ENCODE data around the gene PARVA. TPM values are rescaled to one million over a fixed set of nuclear protein-coding genes. Genes with fewer than 3 reads are reported as not detected.

Gene PARVA
- polyA plus RNA-seq, 2 of the 4 experiments (the other 2 are of a cell fraction): 25.5 to 26.1 TPM

GRCh38 chr11:12420706-12421105 is 43.3 kb downstream of the PARVA start:
- Histone ChIP-seq H3K4me3 (no peak overlapping the region), H3K4me2 (no peak overlapping the region), H3K27ac (no peak overlapping the region), H3K9me3 (no peaks in the 10 kb centered on the region), H3K4me1 (0 out of 3 replicates have a peak, but pooled peaks cover 4% of the 10 kb centered on the region)
- ChIA-PET POLR2A (no interaction called here), CTCF (interaction anchor here (0.6 to 2.5 kb wide), 5 partner anchors 10 to 468 kb away, joined by 3 to 11 read pairs (median 4); partner anchors contain the start of gene PARVA)
- 88% methylated on average over 6 of the region's 6 CpGs for WGBS (ENCODE audit: missing lambda C conversion rate)
- ATAC-seq (no peak), FAIRE-seq (no peak), DNase-seq (ENCODE audit: low read depth in 1 of 2, low spot score in 1 of 2) (no peak)
- TF ChIP-seq HDAC2 (IDR thresholded peaks at IDR 0.05) (no peak), MAZ (IDR thresholded peaks at IDR 0.05; ENCODE audit: borderline replicate concordance, low read depth, low read length) (no peak), TFCP2L1 (CRISPR knock-in tag; IDR thresholded peaks at IDR 0.05) (no peak), BHLHE40 (IDR thresholded peaks at IDR 0.05; ENCODE audit: low read depth, low read length) (no peak), CBX8 (IDR thresholded peaks at IDR 0.05) (no peak)

GRCh38 chr11:12421386-12421785 is 44.0 kb downstream of the PARVA start:
- POLR2A ChIA-PET: no interaction called here
- no peak overlapping the region for H3K27ac ChIP-seq
- H3K4me3 ChIP-seq: no peak overlapping the region
- FAIRE-seq: no peak
- ATAC-seq: no peak
- no peak for DNase-seq (ENCODE audit: low read depth in 1 of 2, low spot score in 1 of 2)
- TF ChIP-seq ZFP36 (IDR thresholded peaks at IDR 0.05; ENCODE audit: borderline replicate concordance, partially characterized antibody) (no peak), ZC3H11A (IDR thresholded peaks at IDR 0.05) (no peak)
- H3K4me2 ChIP-seq: no peak overlapping the region
- 72% methylated on average over 1 of the region's 1 CpG for WGBS (ENCODE audit: missing lambda C conversion rate)
- CTCF ChIA-PET: interaction anchor here (1.9 to 2.5 kb wide), 2 partner anchors 9 to 11 kb away, joined by 4 to 11 read pairs; no protein-coding TSS in a partner anchor
- 0 out of 3 replicates have a peak, but pooled peaks cover 4% of the 10 kb centered on the region for H3K4me1 ChIP-seq
- no peaks in the 10 kb centered on the region for H3K9me3 ChIP-seq

- FAIRE-seq (no peak), DNase-seq (ENCODE audit: low read depth in 1 of 2, low spot score in 1 of 2) (no peak), ATAC-seq (no peak)
- no peak overlapping the region for H3K4me3 ChIP-seq
- H3K27ac ChIP-seq: no peak overlapping the region
- CTCF ChIA-PET: interaction anchor here (0.8 to 1.0 kb wide), 2 partner anchors 14 to 35 kb away, joined by 3 read pairs; no protein-coding TSS in a partner anchor
- no peak overlapping the region for H3K4me2 ChIP-seq
- POLR2A ChIA-PET: no interaction called here
- TF ChIP-seq BHLHE40 (IDR thresholded peaks at IDR 0.05; ENCODE audit: low read depth, low read length) (no peak), JUNB (IDR thresholded peaks at IDR 0.05) (no peak), EHMT2 (IDR thresholded peaks at IDR 0.05; ENCODE audit: low read depth) (no peak), POLR2A (IDR thresholded peaks at IDR 0.05; ENCODE audit: low read length) (no peak), E2F6 (IDR thresholded peaks at IDR 0.05; ENCODE audit: borderline replicate concordance, low read depth) (no peak), NFE2L2 (conservative IDR thresholded peaks at IDR 0.05; ENCODE audit: low read length) (no peak), RFX5 (IDR thresholded peaks at IDR 0.05) (no peak), HEYL (CRISPR knock-in tag; IDR thresholded peaks at IDR 0.05) (no peak), ZNF302 (CRISPR knock-in tag; IDR thresholded peaks at IDR 0.05) (no peak), ZFP36 (IDR thresholded peaks at IDR 0.05; ENCODE audit: borderline replicate concordance, partially characterized antibody) (no peak), TP53 (CRISPR knock-in tag; IDR thresholded peaks at IDR 0.05) (no peak), HOXA7 (CRISPR knock-in tag; IDR thresholded peaks at IDR 0.05) (no peak), ZC3H11A (IDR thresholded peaks at IDR 0.05) (no peak), ATOH8 (CRISPR knock-in tag; IDR thresholded peaks at IDR 0.05; ENCODE audit: low read depth) (no peak), JUN (IDR thresholded peaks at IDR 0.05) (no peak)
- no peaks in the 10 kb centered on the region for H3K9me3 ChIP-seq
- H3K4me1 ChIP-seq: peaks cover 21% of the 10 kb centered on the region
These were observed 48.8 kb downstream of the PARVA start for GRCh38 chr11:12426176-12426575.

GRCh38 chr11:12429155-12429554 is 51.8 kb downstream of the PARVA start:
- POLR2A ChIA-PET: no interaction called here
- CTCF ChIA-PET: interaction anchor here (0.6 to 2.2 kb wide), 3 partner anchors 18 to 297 kb away, joined by 3 to 6 read pairs (median 5); no protein-coding TSS in a partner anchor

More at GRCh38 chr11:12429155-12429554, 51.8 kb downstream of the PARVA start:
- peak overlapping the region; percentile 17; the same call in 1 of the 3 replicates for H3K4me2 ChIP-seq
- no peak for FAIRE-seq
- DNase-seq (ENCODE audit: low read depth in 1 of 2, low spot score in 1 of 2): no peak
- no peak overlapping the region for H3K27ac ChIP-seq
- WGBS (ENCODE audit: missing lambda C conversion rate): 69% methylated on average over 3 of the region's 3 CpGs
- no peaks in the 10 kb centered on the region for H3K9me3 ChIP-seq
- no peak for ATAC-seq
- TF ChIP-seq EHF (CRISPR knock-in tag; IDR thresholded peaks at IDR 0.05) (no peak), HEYL (CRISPR knock-in tag; IDR thresholded peaks at IDR 0.05) (no peak), ZNF302 (CRISPR knock-in tag; IDR thresholded peaks at IDR 0.05) (no peak), PHF8 (IDR thresholded peaks at IDR 0.05; ENCODE audit: borderline replicate concordance, low read depth) (no peak), FOSL2 (IDR thresholded peaks at IDR 0.05) (no peak), FOSL2 (CRISPR knock-in tag; IDR thresholded peaks at IDR 0.05) (no peak), POLR2AphosphoS2 (conservative IDR thresholded peaks at IDR 0.05; ENCODE audit: low read length) (no peak), RAD21 (conservative IDR thresholded peaks at IDR 0.05 in 1 of 2, IDR thresholded peaks at IDR 0.05 in 1 of 2) (no peak), CBX8 (IDR thresholded peaks at IDR 0.05) (no peak), MYC (IDR thresholded peaks at IDR 0.05; ENCODE audit: borderline replicate concordance, low read length) (no peak), FOXS1 (CRISPR knock-in tag; IDR thresholded peaks at IDR 0.05) (no peak), ZC3H11A (IDR thresholded peaks at IDR 0.05) (no peak), USF2 (IDR thresholded peaks at IDR 0.05) (no peak), KDM1A (IDR thresholded peaks at IDR 0.05; ENCODE audit: low read depth) (no peak)
- H3K4me1 ChIP-seq: peaks cover 24% of the 10 kb centered on the region
- no peak overlapping the region for H3K4me3 ChIP-seq

Measured in A549 (cell line).